ENCODE data around the gene CCDC81. TPM values are rescaled to one million over a fixed set of nuclear protein-coding genes. Genes with fewer than 3 reads are reported as not detected.

The CCDC81 gene
- total and polyA plus RNA-seq, 12 donors = 0.14 to 0.81 (median 0.36) TPM

DNA sequence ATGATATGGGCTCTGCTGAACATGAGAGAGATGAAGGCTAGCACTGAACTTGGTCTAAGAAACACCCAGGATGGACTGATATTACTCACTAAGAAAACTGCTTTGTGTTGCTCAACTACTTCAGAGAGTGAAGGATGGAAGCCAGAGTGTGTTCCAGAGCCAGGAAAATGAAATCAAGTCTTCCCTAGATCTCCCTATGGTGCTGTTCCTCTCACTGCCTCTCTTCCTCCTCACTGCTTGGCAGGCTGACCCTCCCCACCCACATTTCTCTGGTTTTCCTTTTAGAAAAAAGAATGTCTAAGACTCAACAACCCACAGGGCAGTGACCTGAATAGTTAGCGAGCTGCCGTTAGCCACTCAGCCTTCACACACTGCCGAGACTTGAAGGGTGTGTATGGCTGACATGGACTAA is 65.6 kb downstream of the CCDC81 start:
- H3K27ac ChIP-seq = peak overlapping the region in 7 of 10 donors; percentile 21 to 75 (median 66)
- WGBS, 2 donors = 66 to 72% methylated on average over 3 of the region's 3 CpGs
- peaks cover 0 to 15% (median 0%) of the 10 kb centered on the region in 9 donors for H3K4me1 ChIP-seq
- TF ChIP-seq, protein P1, sequence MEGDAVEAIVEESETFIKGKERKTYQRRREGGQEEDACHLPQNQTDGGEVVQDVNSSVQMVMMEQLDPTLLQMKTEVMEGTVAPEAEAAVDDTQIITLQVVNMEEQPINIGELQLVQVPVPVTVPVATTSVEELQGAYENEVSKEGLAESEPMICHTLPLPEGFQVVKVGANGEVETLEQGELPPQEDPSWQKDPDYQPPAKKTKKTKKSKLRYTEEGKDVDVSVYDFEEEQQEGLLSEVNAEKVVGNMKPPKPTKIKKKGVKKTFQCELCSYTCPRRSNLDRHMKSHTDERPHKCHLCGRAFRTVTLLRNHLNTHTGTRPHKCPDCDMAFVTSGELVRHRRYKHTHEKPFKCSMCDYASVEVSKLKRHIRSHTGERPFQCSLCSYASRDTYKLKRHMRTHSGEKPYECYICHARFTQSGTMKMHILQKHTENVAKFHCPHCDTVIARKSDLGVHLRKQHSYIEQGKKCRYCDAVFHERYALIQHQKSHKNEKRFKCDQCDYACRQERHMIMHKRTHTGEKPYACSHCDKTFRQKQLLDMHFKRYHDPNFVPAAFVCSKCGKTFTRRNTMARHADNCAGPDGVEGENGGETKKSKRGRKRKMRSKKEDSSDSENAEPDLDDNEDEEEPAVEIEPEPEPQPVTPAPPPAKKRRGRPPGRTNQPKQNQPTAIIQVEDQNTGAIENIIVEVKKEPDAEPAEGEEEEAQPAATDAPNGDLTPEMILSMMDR (IDR thresholded peaks at IDR 0.05) = no peak
- ATAC-seq (peak; percentile 77 to 89 (median 87)), DNase-seq (peak; percentile 39 to 40)
- H3K4me3 ChIP-seq = no peak overlapping the region
- no peaks in the 10 kb centered on the region for H3K9me3 ChIP-seq
- H3K27me3 ChIP-seq = no peaks in the 10 kb centered on the region
- H3K36me3 ChIP-seq = peaks cover 0 to 44% (median 0%) of the 10 kb centered on the region in 9 donors
- intact Hi-C loops (cut with DNase I) = loop anchor here in 1 of 10 donors (10.0 kb wide), 1 partner anchor 174 kb away; no protein-coding TSS in a partner anchor

DNA sequence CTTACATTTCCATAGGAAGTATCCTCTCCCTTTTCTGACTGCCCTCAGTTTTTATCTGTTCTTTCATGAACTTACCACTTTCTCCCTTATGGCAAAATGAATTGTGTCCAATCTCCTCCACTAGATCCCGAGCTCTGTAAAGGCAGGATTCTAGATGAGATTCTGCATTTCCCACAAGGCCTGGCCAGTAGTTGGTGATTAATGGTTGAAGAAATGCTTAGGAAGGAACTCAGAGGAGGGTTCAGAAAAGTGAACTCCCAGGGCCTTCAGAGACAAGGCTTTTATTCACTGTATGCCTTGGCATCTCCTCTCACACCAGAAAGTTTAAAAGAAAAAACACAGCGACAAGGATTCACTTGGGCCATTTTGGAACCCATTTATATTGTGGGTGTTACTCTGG is 66.2 kb downstream of the CCDC81 start:
- WGBS, 2 donors = 63 to 79% methylated on average over 2 of the region's 2 CpGs
- ATAC-seq = peak in 2 of 8 donors; percentile 6 to 22
- Histone ChIP-seq H3K27ac (peak overlapping the region in 8 of 10 donors; percentile 9 to 75 (median 66)), H3K9me3 (no peaks in the 10 kb centered on the region), H3K4me3 (no peak overlapping the region), H3K4me1 (peaks cover 0 to 15% (median 0%) of the 10 kb centered on the region in 9 donors), H3K27me3 (no peaks in the 10 kb centered on the region), H3K36me3 (peaks cover 0 to 48% (median 0%) of the 10 kb centered on the region in 9 donors)
- DNase-seq = no peak
- intact Hi-C loops (cut with DNase I) = loop anchor here in 1 of 10 donors (10.0 kb wide), 1 partner anchor 174 kb away; no protein-coding TSS in a partner anchor
- TF ChIP-seq, protein P1 (IDR thresholded peaks at IDR 0.05) = no peak

DNA sequence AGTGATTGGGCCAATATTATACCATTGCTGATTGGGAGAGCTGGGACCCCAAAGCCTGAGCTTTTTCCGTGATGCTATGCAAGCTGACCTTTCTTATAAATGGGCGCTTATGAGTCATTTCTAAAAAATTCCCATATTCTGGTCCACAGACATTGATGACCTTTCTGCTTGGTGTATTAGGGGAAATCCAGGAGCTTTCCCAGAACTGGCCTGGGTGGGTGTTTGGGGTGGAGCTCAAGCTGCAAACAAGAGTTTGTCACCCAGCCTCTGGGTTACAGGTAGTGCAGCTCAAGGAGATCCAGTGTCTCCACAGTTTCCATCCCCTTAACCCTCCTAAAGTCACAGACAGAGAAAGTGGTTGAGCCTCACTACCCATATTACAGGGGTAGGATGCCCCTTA is 67.7 kb downstream of the CCDC81 start:
- peaks cover 0 to 15% (median 0%) of the 10 kb centered on the region in 9 donors for H3K4me1 ChIP-seq
- no peak overlapping the region for H3K4me3 ChIP-seq
- H3K9me3 ChIP-seq = no peaks in the 10 kb centered on the region
- no peaks in the 10 kb centered on the region for H3K27me3 ChIP-seq
- ATAC-seq = peak in 1 of 8 donors; percentile 70
- peaks cover 0 to 62% (median 0%) of the 10 kb centered on the region in 9 donors for H3K36me3 ChIP-seq
- WGBS, 2 donors = 86 to 93% methylated on average over 2 of the region's 2 CpGs
- intact Hi-C loops (cut with DNase I) = loop anchor here in 1 of 10 donors (10.0 kb wide), 1 partner anchor 172 kb away; no protein-coding TSS in a partner anchor
- TF ChIP-seq, protein P1 (IDR thresholded peaks at IDR 0.05) = no peak
- H3K27ac ChIP-seq = peak overlapping the region in 4 of 10 donors; percentile 21 to 75 (median 72)
- DNase-seq = no peak

DNA sequence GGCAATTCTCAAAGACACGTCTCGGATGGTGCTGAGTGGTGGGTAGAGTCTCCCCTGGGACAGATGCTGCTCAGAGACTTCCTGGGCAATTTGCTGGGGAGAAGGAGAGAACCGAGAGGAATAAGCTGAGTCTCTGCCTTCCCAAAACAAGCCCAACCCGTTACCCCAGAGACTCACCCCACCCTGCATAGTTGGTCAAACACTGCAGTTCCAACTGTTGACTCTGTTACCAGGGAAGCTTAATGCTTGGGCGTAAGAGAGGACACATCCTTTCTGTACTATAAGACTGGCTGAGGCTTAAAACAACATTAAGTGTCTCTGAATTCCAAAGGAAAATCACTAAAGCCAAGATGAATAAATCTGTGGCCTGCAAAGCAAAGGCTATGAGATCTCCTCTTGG is 68.1 kb downstream of the CCDC81 start:
- Histone ChIP-seq H3K4me1 (peaks cover 0 to 15% (median 0%) of the 10 kb centered on the region in 9 donors), H3K4me3 (no peak overlapping the region), H3K27ac (peak overlapping the region in 3 of 10 donors; percentile 19 to 75 (median 68)), H3K27me3 (no peaks in the 10 kb centered on the region), H3K9me3 (no peaks in the 10 kb centered on the region), H3K36me3 (peaks cover 0 to 62% (median 0%) of the 10 kb centered on the region in 9 donors)
- intact Hi-C loops (cut with DNase I) = loop anchor here in 1 of 10 donors (10.0 kb wide), 1 partner anchor 172 kb away; no protein-coding TSS in a partner anchor
- no peak for DNase-seq
- TF ChIP-seq, protein P1 (IDR thresholded peaks at IDR 0.05) = no peak
- peak in 3 of 8 donors; percentile 20 to 60 (median 26) for ATAC-seq
- 83 to 84% methylated on average over 5 of the region's 5 CpGs for WGBS, 2 donors
